Cardiac fibroblast (primary cell): Measurements from ENCODE around the gene MITF.
A peak's percentile ranks its signal among the peaks of the same experiment; 100 is the strongest.

Experiments used
- DNase-seq, 2 donors: peaks; one replicate each; pipeline versions ENCODE4 v3.0.0 to v3.0.0-alpha.2; 2010; ENCODE audit warnings: low read depth in 2 of 2
- H3K4me3 ChIP-seq, 2 donors: replicated peaks in 1 of 2; 1 replicate in 1 of 2; 2 replicates in 1 of 2; pipeline ENCODE4 v1.5.1; 2011; ENCODE audit warnings: low read depth in 2 of 2, low read length in 2 of 2, mild to moderate bottlenecking in 2 of 2, moderate library complexity in 1 of 2
- CTCF ChIP-seq: IDR thresholded peaks from one replicate; pipeline ENCODE4 v1.5.1; 2011; ENCODE audit warnings: low read depth, mild to moderate bottlenecking, low read length, inconsistent platforms

MITF gene

DNA sequence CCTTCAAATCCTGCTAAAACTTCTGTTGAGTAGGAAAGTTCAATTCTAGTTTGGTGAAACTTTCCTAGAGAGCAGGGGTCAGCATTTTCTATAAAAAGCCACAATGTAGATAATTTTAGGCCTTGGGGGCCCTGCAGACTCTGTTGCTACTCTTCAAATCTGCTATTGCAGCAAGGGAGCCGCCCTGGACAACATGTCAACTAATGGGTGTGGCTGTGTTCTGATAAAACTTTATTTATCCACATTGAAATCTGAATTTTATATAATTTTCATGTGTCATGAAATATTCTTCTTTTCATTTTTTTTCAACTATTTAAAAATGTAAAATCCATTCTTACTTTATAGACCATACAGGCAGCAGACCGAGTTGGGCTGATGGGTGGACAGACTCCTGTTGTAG is 192.8 kb downstream of the MITF start:
- no peak for TF ChIP-seq CTCF
- DNase-seq: no peak

DNA sequence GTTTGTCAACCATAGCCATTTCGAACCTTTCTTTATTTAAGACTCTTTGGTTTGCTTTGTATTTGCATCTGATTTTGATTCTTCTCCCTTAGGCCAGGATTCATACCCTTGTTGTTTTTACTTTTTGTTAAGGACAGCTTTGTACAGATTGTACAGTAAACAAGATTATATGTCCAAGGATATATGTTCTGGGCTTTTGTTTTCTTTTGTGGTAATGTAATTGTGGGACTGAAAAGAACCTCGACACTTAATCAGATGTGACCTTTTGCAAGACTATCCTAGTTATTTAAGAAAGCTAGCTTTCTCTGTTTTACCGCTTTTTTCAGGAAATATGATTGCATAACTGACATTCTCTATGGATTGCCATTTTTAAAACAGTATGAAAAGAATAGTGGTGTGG is 193.2 kb downstream of the MITF start:
- DNase-seq: no peak
- no peak for TF ChIP-seq CTCF
- H3K4me3 ChIP-seq: no peak overlapping the region

More for the DNA sequence above, 192.8 kb downstream of the MITF start:
- H3K4me3 ChIP-seq: no peak overlapping the region

DNA sequence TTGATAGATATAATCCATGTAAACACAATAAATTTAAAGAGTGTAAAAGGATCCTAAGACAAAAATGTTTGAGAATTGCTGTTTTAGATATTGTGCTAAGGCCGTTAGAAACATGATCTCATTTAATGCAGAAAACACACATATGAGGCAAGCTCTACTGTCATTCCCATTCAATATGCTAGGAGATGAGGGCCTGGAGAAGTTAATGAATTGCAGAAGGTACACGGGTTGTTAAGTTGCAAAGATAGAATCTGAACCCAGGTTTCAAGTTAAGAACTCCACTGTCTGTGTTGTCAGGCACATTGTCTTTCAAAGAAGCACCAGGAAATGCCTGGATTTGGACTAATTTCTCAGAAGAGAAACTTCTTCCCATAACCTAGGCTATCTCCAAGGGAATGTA is 195.1 kb downstream of the MITF start:
- TF ChIP-seq CTCF: no peak
- DNase-seq: no peak
- no peak overlapping the region for H3K4me3 ChIP-seq

GRCh38 chr3:69936266-69936665 is 197.0 kb downstream of the MITF start:
- no peak for DNase-seq
- H3K4me3 ChIP-seq: no peak overlapping the region
- TF ChIP-seq CTCF: no peak

DNA sequence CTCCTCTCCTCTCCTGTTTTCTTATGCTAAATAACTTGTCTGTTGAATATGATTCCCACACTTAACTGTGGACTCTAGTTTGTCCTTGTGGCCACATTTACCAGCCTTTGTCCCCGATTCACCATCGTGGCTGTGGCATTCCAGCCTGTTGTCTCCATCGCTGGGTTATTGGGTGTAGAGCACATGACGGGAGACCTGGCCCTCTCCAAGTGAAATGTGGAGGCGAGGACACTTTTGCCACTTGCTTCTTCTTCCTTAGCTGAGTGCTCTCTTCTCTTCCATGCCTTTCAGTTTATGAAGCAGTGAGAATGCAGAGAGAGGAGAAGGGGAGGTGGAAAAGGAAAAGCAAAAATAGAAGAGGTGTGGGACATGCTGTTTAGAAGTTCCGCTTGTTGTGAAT is 198.8 kb downstream of the MITF start:
- no peak for DNase-seq
- no peak overlapping the region for H3K4me3 ChIP-seq
- no peak for TF ChIP-seq CTCF

DNA sequence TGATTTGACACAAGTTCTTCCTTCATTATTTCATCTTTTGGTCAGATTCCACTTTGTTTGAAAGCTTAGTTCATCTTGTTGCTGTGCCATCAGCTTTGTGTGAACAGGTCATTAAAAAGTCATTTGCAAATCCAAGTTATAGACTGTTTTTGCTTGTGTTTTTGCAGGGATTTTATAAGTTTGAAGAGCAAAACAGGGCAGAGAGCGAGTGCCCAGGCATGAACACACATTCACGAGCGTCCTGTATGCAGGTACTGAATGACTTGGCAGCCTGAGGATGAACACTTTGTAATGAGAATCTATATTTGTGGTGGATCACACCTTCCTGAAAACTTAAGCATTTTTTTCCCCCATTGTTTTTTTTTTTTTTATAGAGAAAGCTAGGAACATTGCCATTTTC is 199.7 kb downstream of the MITF start:
- TF ChIP-seq CTCF: no peak
- no peak for DNase-seq
- H3K4me3 ChIP-seq: no peak overlapping the region

- no peak overlapping the region for H3K4me3 ChIP-seq
- peak in 1 of 2 donors; percentile 9 for DNase-seq
- no peak for TF ChIP-seq CTCF
Measured at GRCh38 chr3:69941037-69941436, 201.8 kb downstream of the MITF start.
